Islet precursor cell (in vitro differentiated cells): ENCODE results near the gene SRGAP2.

Experiments
- DNase-seq: peaks from one replicate; pipeline ENCODE4 v3.0.0-alpha.2; 2018

SRGAP2 gene

DNA sequence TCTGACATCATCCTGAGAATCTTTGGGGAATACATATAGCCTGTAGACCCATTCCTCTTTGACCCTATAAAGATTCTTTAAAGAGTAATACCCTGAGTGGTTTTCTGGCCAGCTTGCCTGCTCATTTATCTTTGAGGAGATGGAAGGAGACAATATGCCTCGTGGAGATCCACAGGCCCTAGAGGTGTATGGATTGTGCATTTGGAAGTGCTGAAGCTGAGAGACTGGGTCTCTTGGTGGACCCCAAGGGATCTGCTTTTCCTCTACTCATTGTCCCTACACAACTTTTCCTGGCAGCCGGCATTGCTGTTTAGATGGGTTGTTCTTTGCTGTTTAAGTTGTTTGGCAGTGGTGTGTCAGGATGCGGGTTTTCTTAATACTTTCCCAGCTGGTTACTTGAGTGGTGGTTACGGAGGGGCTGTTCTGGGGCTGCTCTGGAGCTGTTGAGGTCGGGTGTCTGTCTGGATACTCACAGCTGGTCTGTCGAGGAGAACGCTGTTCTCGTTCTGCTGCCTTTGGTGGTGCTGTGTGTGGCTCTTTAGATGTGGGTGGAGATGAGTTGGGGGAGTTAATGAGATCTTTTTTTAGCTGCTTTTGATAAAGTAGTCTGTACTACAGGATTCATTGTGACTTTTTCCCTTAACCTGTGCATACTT lies 49.5 kb downstream of the SRGAP2 start:
- peak; percentile 49 for DNase-seq
